Tibial nerve (tissue), 4 donors: Measurements from ENCODE around the gene GHRL. TPM values are rescaled to one million over a fixed set of nuclear protein-coding genes. Genes with fewer than 3 reads are reported as not detected.
A peak's percentile ranks its signal among the peaks of the same experiment; 100 is the strongest.

Experiments used
- DNase-seq, 2 donors: peaks; one replicate each; pipeline ENCODE4 v3.0.0-alpha.2; 2019; ENCODE audit warnings: low spot score in 2 of 2
- H3K27ac ChIP-seq, 4 donors: fragments of 200-600 bp; sonication (generic) in 3 of 4; one replicate each; pipeline ENCODE4 v1.5.1; 2017 to 2019; ENCODE audit warnings: mild to moderate bottlenecking in 1 of 4
- H3K27me3 ChIP-seq, 2 donors: fragments of 200-600 bp; sonication (generic) in 1 of 2; one replicate each; pipeline versions ENCODE4 v1.5.1 to v1.6.0; 2017 to 2019
- H3K36me3 ChIP-seq, 3 donors: fragments of 200-600 bp; sonication (generic); one replicate each; pipeline ENCODE4 v1.5.1; 2018 to 2019
- H3K4me1 ChIP-seq, 4 donors: fragments of 200-600 bp; sonication (generic) in 3 of 4; one replicate each; pipeline ENCODE4 v1.5.1; 2017 to 2019
- H3K4me3 ChIP-seq, 4 donors: fragments of 200-600 bp; sonication (generic) in 3 of 4; one replicate each; pipeline ENCODE4 v1.5.1; 2017 to 2019; ENCODE audit warnings: mild to moderate bottlenecking in 1 of 4, moderate library complexity in 1 of 4
- H3K9me3 ChIP-seq, 4 donors: fragments of 200-600 bp; sonication (generic) in 3 of 4; one replicate each; pipeline ENCODE4 v1.5.1; 2017 to 2019
- CTCF ChIP-seq, 5 experiments: fragments of 200-600 bp in 3 of 5; fragments of 450-650 bp in 2 of 5; sonication (generic) in 3 of 5; IDR thresholded peaks; one replicate each; pipeline ENCODE4 v1.5.1; 2016 to 2019; ENCODE audit warnings: antibody characterized with exemption in 5 of 5, mild to moderate bottlenecking in 3 of 5, moderate library complexity in 2 of 5
- EP300 ChIP-seq, 2 donors: sonication (generic); formaldehyde crosslinking; IDR thresholded peaks; one replicate each; pipeline ENCODE4 v1.6.1; 2017; ENCODE audit warnings: antibody characterized with exemption in 2 of 2, mild to moderate bottlenecking in 1 of 2
- POLR2A ChIP-seq, 2 donors: fragments of 450-650 bp; IDR thresholded peaks; one replicate each; pipeline ENCODE4 v1.6.1; 2017; ENCODE audit warnings: antibody characterized with exemption in 2 of 2, mild to moderate bottlenecking in 2 of 2, moderate library complexity in 2 of 2
- WGBS, 2 donors: methylation state at CpG; one replicate each; pipeline ENCODE4 v1.1.5; 2018; 5-methylcytosine and 5-hydroxymethylcytosine counted together
- total RNA-seq, 4 donors: library from RNA; depleted of rRNA; stranded (reverse); fragments of >200 nt; gene quantifications; one replicate each; pipeline ENCODE4 v1.1.0, GENCODE V29; 2016

Gene GHRL
- total RNA-seq, 4 donors from 2014 or later: 0.60 to 3.7 (median 2.9) TPM; not detected in 1

- no peaks in the 10 kb centered on the region for H3K27me3 ChIP-seq
- H3K4me1 ChIP-seq: peaks cover 0 to 29% (median 0%) of the 10 kb centered on the region in 4 donors
- 93 to 97% methylated on average over 2 of the region's 2 CpGs for WGBS, 2 donors
- no peak overlapping the region for H3K27ac ChIP-seq
- H3K9me3 ChIP-seq: no peaks in the 10 kb centered on the region
- DNase-seq: no peak
- no peak overlapping the region for H3K4me3 ChIP-seq
- peaks cover 0 to 53% (median 2%) of the 10 kb centered on the region in 3 donors for H3K36me3 ChIP-seq
- TF ChIP-seq CTCF (IDR thresholded peaks at IDR 0.05) (no peak), POLR2A (IDR thresholded peaks at IDR 0.05) (no peak), EP300 (IDR thresholded peaks at IDR 0.05) (no peak)
Observed at GRCh38 chr3:10265833-10266232, 26.9 kb downstream of the GHRL start.

GRCh38 chr3:10263646-10264363 lies 28.9 kb downstream of the GHRL start:
- no peak overlapping the region for H3K4me3 ChIP-seq
- peaks cover 0 to 54% (median 0%) of the 10 kb centered on the region in 3 donors for H3K36me3 ChIP-seq
- 35 to 44% methylated on average over 12 of the region's 12 CpGs for WGBS, 2 donors
- peak overlapping the region in 1 of 4 donors; percentile 1 for H3K27ac ChIP-seq
- peaks cover 0 to 32% (median 0%) of the 10 kb centered on the region in 4 donors for H3K4me1 ChIP-seq
- peak in 1 of 2 donors; percentile 53 for DNase-seq
- H3K9me3 ChIP-seq: no peaks in the 10 kb centered on the region
- TF ChIP-seq POLR2A (IDR thresholded peaks at IDR 0.05) (no peak), CTCF (IDR thresholded peaks at IDR 0.05) (peak; percentile 34 to 47 (median 39))
- no peaks in the 10 kb centered on the region for H3K27me3 ChIP-seq

DNA sequence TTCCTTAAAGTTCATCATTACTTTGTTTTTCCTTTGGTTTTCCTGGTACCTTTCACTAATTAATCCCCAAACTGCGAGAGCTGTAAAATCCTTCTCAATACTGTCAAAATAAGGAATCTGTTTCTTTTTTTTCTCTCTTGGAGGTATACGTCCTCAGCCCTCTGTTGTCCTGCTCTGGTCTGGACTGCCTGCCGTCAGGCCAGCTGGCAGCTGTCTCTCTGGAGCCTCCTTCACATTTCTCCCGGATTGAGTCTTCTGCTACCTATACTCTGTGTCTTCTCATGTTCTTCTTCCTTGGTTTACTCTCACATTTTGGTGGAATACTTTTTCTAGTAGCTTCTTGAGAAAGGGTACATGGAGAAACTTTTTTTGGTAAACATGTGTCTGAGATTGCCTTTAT lies 30.7 kb downstream of the GHRL start:
- no peak for DNase-seq
- Histone ChIP-seq H3K4me1 (peaks cover 0 to 17% (median 0%) of the 10 kb centered on the region in 4 donors), H3K9me3 (no peaks in the 10 kb centered on the region), H3K4me3 (no peak overlapping the region), H3K36me3 (peaks cover 0 to 61% (median 0%) of the 10 kb centered on the region in 3 donors), H3K27ac (no peak overlapping the region), H3K27me3 (no peaks in the 10 kb centered on the region)
- no peak for TF ChIP-seq EP300 (IDR thresholded peaks at IDR 0.05)
- no peak for TF ChIP-seq POLR2A (IDR thresholded peaks at IDR 0.05)
- no peak for TF ChIP-seq CTCF (IDR thresholded peaks at IDR 0.05)
- 71 to 76% methylated on average over 4 of the region's 4 CpGs for WGBS, 2 donors

DNA sequence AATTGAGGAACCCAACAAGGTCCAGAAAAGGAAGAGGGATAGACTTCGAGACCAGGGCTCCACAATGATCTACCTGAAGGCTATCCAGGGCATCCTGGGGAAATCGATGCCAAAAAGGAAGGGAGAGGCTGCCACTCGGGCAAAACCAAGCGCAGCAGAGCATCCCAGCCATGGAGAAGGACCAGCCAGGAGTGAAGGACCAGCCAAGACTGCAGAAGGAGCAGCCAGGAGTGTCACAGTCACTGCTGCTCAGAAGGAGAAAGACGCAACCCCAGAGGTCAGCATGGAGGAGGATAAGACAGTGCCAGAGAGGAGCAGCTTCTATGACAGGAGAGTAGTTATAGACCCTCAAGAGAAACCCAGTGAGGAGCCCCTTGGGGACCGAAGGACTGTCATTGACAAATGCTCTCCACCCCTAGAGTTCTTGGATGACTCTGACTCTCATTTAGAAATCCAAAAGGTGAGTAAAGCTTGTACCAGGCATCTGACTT lies 32.5 kb downstream of the GHRL start:
- no peak for TF ChIP-seq CTCF (IDR thresholded peaks at IDR 0.05)
- peaks cover 0 to 15% (median 0%) of the 10 kb centered on the region in 4 donors for H3K4me1 ChIP-seq
- H3K27me3 ChIP-seq: no peaks in the 10 kb centered on the region
- no peak overlapping the region for H3K27ac ChIP-seq
- H3K36me3 ChIP-seq: peaks cover 0 to 72% (median 0%) of the 10 kb centered on the region in 3 donors
- WGBS, 2 donors: 89 to 94% methylated on average over 6 of the region's 6 CpGs
- H3K4me3 ChIP-seq: no peak overlapping the region
- DNase-seq: no peak
- no peaks in the 10 kb centered on the region for H3K9me3 ChIP-seq

DNA sequence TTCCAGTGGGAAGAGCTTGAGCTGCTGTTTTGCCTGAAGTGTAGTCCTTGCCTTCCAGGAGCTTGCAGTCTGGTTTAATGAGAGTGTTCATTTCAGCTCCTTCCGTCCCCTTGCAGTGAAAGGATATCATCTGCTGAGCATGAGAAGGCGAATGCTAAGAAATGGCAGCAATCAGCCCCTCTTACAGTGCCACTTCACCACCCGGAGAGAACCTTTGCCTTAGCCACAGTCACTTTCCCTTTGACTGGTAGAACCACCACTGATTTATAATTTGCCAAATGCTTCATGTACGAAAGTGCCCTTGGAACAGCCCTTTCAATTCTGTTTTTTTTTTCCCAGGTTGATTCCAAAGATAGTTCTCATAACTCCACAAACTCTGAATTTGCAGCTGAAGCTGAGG lies 32.9 kb downstream of the GHRL start:
- no peak overlapping the region for H3K4me3 ChIP-seq
- H3K4me1 ChIP-seq: peaks cover 0 to 15% (median 0%) of the 10 kb centered on the region in 4 donors
- TF ChIP-seq EP300 (IDR thresholded peaks at IDR 0.05) (no peak), POLR2A (IDR thresholded peaks at IDR 0.05) (no peak), CTCF (IDR thresholded peaks at IDR 0.05) (no peak)
- H3K27me3 ChIP-seq: no peaks in the 10 kb centered on the region
- WGBS, 2 donors: 82 to 90% methylated on average over 4 of the region's 4 CpGs
- H3K36me3 ChIP-seq: peaks cover 0 to 76% (median 0%) of the 10 kb centered on the region in 3 donors
- no peak for DNase-seq
- H3K9me3 ChIP-seq: no peaks in the 10 kb centered on the region
- no peak overlapping the region for H3K27ac ChIP-seq
